OCI-LY3 (cell line): ENCODE measurements around the gene SCNN1G.

ENCODE experiments used
- H2AFZ ChIP-seq: fragments of 200-600, 300-600 bp; shearing (Covaris generic); 2 replicates; pipeline ENCODE4 v1.6.0; 2014; ENCODE audit warnings: antibody characterized with exemption, low read depth, low read length
- H3K27ac ChIP-seq: fragments of 200-600, 300-600 bp; sonication (generic); 2 replicates; pipeline ENCODE4 v1.5.1; 2014; ENCODE audit warnings: mild to moderate bottlenecking, low read length, moderate library complexity, mixed read lengths
- H3K27me3 ChIP-seq: fragments of 200-600, 300-600 bp; sonication (generic); 2 replicates; pipeline ENCODE4 v1.6.1; 2014; ENCODE audit warnings: low read depth, low read length, mixed read lengths
- H3K36me3 ChIP-seq: fragments of 200-600, 300-600 bp; sonication (generic); replicated peaks from 2 replicates; pipeline ENCODE3; 2014; ENCODE audit warnings: low read depth, low read length, mixed read lengths
- H3K4me1 ChIP-seq: fragments of 300-600, 200-600 bp; sonication (generic); 2 replicates; pipeline ENCODE4 v1.6.1; 2014; ENCODE audit warnings: low read length, mixed read lengths
- H3K4me2 ChIP-seq: fragments of 200-600, 300-600 bp; sonication (generic); 2 replicates; pipeline ENCODE4 v1.6.1; 2014; ENCODE audit warnings: low read length, mixed read lengths
- H3K4me3 ChIP-seq: fragments of 300-600, 200-600 bp; sonication (generic); 2 replicates; pipeline ENCODE4 v1.5.1; 2014; ENCODE audit warnings: antibody characterized with exemption, mild to moderate bottlenecking, low read length, moderate library complexity
- H3K79me2 ChIP-seq: fragments of 300-600, 200-600 bp; shearing (Covaris generic); 2 replicates; pipeline ENCODE4 v1.6.1; 2014; ENCODE audit warnings: mild to moderate bottlenecking, low read length, mixed read lengths
- H3K9ac ChIP-seq: fragments of 300-600, 200-600 bp; shearing (Covaris generic); 2 replicates; pipeline ENCODE4 v1.6.0; 2014; ENCODE audit warnings: mild to moderate bottlenecking, low read length, moderate library complexity
- H3K9me3 ChIP-seq: fragments of 200-600, 300-600 bp; shearing (Covaris generic); 2 replicates; pipeline ENCODE4 v1.6.1; 2014; ENCODE audit warnings: low read length, mixed read lengths; ENCODE audit not compliant: insufficient read depth
- H4K20me1 ChIP-seq: fragments of 200-600, 300-600 bp; sonication (generic); 2 replicates; pipeline ENCODE4 v1.6.1; 2016; ENCODE audit warnings: low read length, mixed read lengths; ENCODE audit not compliant: insufficient read depth
- EZH2phosphoT487 ChIP-seq: fragments of 200-600 bp; shearing (Covaris generic); IDR thresholded peaks from 2 replicates; pipeline ENCODE4 v1.6.1; 2018; ENCODE audit warnings: antibody characterized with exemption, mixed run types, low read depth
- TF ChIP-seq, protein P1 (sequence below): fragments of 200-600, 300-600 bp; sonication (generic); IDR thresholded peaks from 2 replicates; pipeline ENCODE4 v1.5.1; 2014; ENCODE audit warnings: antibody characterized with exemption, low read length, low read depth

The SCNN1G gene

GRCh38 chr16:23194497-23195221 is 12.1 kb downstream of the SCNN1G start:
- TF ChIP-seq, protein P1, sequence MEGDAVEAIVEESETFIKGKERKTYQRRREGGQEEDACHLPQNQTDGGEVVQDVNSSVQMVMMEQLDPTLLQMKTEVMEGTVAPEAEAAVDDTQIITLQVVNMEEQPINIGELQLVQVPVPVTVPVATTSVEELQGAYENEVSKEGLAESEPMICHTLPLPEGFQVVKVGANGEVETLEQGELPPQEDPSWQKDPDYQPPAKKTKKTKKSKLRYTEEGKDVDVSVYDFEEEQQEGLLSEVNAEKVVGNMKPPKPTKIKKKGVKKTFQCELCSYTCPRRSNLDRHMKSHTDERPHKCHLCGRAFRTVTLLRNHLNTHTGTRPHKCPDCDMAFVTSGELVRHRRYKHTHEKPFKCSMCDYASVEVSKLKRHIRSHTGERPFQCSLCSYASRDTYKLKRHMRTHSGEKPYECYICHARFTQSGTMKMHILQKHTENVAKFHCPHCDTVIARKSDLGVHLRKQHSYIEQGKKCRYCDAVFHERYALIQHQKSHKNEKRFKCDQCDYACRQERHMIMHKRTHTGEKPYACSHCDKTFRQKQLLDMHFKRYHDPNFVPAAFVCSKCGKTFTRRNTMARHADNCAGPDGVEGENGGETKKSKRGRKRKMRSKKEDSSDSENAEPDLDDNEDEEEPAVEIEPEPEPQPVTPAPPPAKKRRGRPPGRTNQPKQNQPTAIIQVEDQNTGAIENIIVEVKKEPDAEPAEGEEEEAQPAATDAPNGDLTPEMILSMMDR: no peak
- no peak for TF ChIP-seq EZH2phosphoT487
- H3K27ac ChIP-seq: no peak overlapping the region
- no peak overlapping the region for H3K4me2 ChIP-seq
- H3K9me3 ChIP-seq: no peaks in the 10 kb centered on the region
- no peaks in the 10 kb centered on the region for H3K79me2 ChIP-seq
- H3K4me1 ChIP-seq: no peaks in the 10 kb centered on the region
- no peak overlapping the region for H2AFZ ChIP-seq
- H3K9ac ChIP-seq: no peak overlapping the region
- H4K20me1 ChIP-seq: no peaks in the 10 kb centered on the region
- no peak overlapping the region for H3K4me3 ChIP-seq
- no peaks in the 10 kb centered on the region for H3K36me3 ChIP-seq
- H3K27me3 ChIP-seq: no peaks in the 10 kb centered on the region

DNA sequence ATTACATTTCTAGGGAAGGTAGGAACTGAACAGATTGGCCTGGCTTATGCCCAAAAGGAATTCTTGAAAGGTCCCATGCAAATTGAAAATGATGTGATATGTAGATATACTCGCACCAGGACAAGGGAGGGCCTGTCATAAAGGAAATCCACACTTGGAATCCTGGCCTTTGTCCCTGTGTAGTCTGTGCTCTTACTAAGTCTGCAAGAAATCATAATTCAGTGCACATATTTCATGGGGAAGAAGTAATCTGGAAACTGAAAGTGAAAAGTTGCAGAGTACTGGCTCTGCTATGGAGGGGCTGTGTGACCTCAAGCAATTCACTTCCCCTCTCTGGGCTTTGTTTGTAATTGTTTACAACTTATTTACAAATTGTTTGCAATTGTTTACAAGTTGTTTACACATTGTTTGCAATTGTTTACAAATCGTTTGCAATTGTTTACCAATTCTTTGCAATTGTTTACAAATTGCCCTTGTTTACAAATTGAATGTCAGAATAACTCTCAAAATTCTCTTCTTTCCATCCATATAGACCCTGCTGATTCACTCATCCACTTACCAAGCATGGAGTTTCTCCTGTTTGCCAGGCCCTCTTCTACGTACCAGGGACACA is 12.9 kb downstream of the SCNN1G start:
- Histone ChIP-seq H3K4me1 (no peaks in the 10 kb centered on the region), H3K4me2 (no peak overlapping the region), H4K20me1 (no peaks in the 10 kb centered on the region), H3K4me3 (no peak overlapping the region), H3K79me2 (no peaks in the 10 kb centered on the region), H3K36me3 (no peaks in the 10 kb centered on the region), H3K9ac (no peak overlapping the region), H3K9me3 (no peaks in the 10 kb centered on the region), H3K27ac (no peak overlapping the region), H3K27me3 (peaks cover under 1% of the 10 kb centered on the region; the same call in 1 of the 2 replicates), H2AFZ (no peak overlapping the region)
- no peak for TF ChIP-seq EZH2phosphoT487
- TF ChIP-seq, protein P1: no peak

DNA sequence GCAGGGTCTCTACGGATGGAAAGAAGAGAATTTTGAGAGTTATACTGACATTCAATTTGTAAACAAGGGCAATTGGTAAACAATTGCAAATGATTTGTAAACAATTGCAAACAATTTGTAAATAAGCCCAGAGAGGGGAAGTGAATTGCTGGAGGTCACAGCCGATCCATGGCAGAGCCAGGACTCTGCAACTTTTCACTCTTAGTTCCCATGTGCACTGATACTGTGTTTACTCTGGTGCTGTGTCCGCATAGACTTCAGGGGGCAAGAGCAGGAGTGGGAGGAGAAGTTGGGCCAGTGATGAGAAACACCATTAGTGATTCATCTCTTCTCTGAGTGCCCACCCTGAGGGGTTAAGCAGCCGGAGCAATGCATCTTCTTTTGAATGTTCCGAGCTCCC is 14.0 kb downstream of the SCNN1G start:
- H3K36me3 ChIP-seq: no peaks in the 10 kb centered on the region
- no peak overlapping the region for H2AFZ ChIP-seq
- no peaks in the 10 kb centered on the region for H4K20me1 ChIP-seq
- H3K9ac ChIP-seq: no peak overlapping the region
- H3K79me2 ChIP-seq: no peaks in the 10 kb centered on the region
- H3K27ac ChIP-seq: no peak overlapping the region
- no peak for TF ChIP-seq EZH2phosphoT487
- TF ChIP-seq, protein P1: no peak
- no peak overlapping the region for H3K4me3 ChIP-seq
- no peak overlapping the region for H3K4me2 ChIP-seq
- H3K27me3 ChIP-seq: peaks cover 9% of the 10 kb centered on the region
- no peaks in the 10 kb centered on the region for H3K9me3 ChIP-seq
- H3K4me1 ChIP-seq: no peaks in the 10 kb centered on the region

- no peak overlapping the region for H2AFZ ChIP-seq
- no peak overlapping the region for H3K9ac ChIP-seq
- no peak for TF ChIP-seq EZH2phosphoT487
- TF ChIP-seq, protein P1: no peak
- peaks cover 23% of the 10 kb centered on the region for H3K27me3 ChIP-seq
- H3K4me1 ChIP-seq: no peaks in the 10 kb centered on the region
- no peak overlapping the region for H3K4me3 ChIP-seq
- H3K27ac ChIP-seq: no peak overlapping the region
- no peaks in the 10 kb centered on the region for H4K20me1 ChIP-seq
- H3K79me2 ChIP-seq: no peaks in the 10 kb centered on the region
- H3K4me2 ChIP-seq: no peak overlapping the region
- no peaks in the 10 kb centered on the region for H3K36me3 ChIP-seq
- no peaks in the 10 kb centered on the region for H3K9me3 ChIP-seq
Observed at GRCh38 chr16:23202166-23202565, 19.6 kb downstream of the SCNN1G start.
